ENCODE measurements around the gene CAPSL. TPM values are rescaled to one million over a fixed set of nuclear protein-coding genes. Genes with fewer than 3 reads are reported as not detected.

CAPSL gene
- total RNA-seq, 1 experiment from 2014 or later = not detected

- no peaks in the 10 kb centered on the region for H4K20me1 ChIP-seq (ENCODE audit: insufficient read depth, low read depth, low read length)
- H3K9ac ChIP-seq (ENCODE audit: low read length) = no peak overlapping the region
- H3K4me2 ChIP-seq (ENCODE audit: low read depth, low read length, poor library complexity, severe bottlenecking) = no peak overlapping the region
- no peaks in the 10 kb centered on the region for H3K79me2 ChIP-seq (ENCODE audit: low read length)
- H3K27ac ChIP-seq (ENCODE audit: low read length) = no peak overlapping the region
- no peaks in the 10 kb centered on the region for H3K27me3 ChIP-seq (ENCODE audit: low read length)
- H3K36me3 ChIP-seq (ENCODE audit: insufficient read depth, low read length) = no peaks in the 10 kb centered on the region
- H3K9me3 ChIP-seq (ENCODE audit: low read length) = no peaks in the 10 kb centered on the region
- H3K4me1 ChIP-seq (ENCODE audit: low read length) = no peaks in the 10 kb centered on the region
- no peaks in the 10 kb centered on the region for H3K9me2 ChIP-seq (replicated peaks; ENCODE audit: insufficient read depth, low read length)
- H3K4me3 ChIP-seq (ENCODE audit: low read length) = no peak overlapping the region
- H2AFZ ChIP-seq (ENCODE audit: low read length) = no peak overlapping the region
- no peak for DNase-seq
Measured at GRCh38 chr5:35887321-35888100, 50.9 kb downstream of the CAPSL start.

DNA sequence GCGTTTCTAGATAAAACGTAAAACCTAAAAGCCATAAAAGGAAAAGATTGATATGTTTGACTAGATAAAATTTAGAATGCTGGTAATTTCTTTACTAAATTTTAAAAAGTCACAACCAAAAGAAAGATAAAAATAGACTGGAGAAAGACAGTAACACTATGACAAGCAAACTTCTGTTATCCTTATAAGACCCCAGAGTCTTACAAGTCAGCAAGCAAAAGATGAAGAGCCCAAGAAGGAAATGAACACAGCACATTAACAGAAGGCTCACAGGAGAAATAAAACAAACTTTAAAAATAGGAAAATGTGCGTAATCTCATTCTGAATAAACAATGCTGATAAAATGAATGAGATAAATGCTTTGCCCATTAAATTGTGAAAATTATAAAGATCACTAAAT, 52.0 kb downstream of the CAPSL start:
- H4K20me1 ChIP-seq (ENCODE audit: insufficient read depth, low read depth, low read length) = no peaks in the 10 kb centered on the region
- H3K9me3 ChIP-seq (ENCODE audit: low read length) = no peaks in the 10 kb centered on the region
- no peaks in the 10 kb centered on the region for H3K36me3 ChIP-seq (ENCODE audit: insufficient read depth, low read length)
- no peak overlapping the region for H3K27ac ChIP-seq (ENCODE audit: low read length)
- no peaks in the 10 kb centered on the region for H3K4me1 ChIP-seq (ENCODE audit: low read length)
- H3K4me2 ChIP-seq (ENCODE audit: low read depth, low read length, poor library complexity, severe bottlenecking) = no peak overlapping the region
- no peak for DNase-seq
- H3K4me3 ChIP-seq (ENCODE audit: low read length) = no peak overlapping the region
- no peak overlapping the region for H3K9ac ChIP-seq (ENCODE audit: low read length)
- no peaks in the 10 kb centered on the region for H3K79me2 ChIP-seq (ENCODE audit: low read length)
- no peaks in the 10 kb centered on the region for H3K27me3 ChIP-seq (ENCODE audit: low read length)
- H3K9me2 ChIP-seq (replicated peaks; ENCODE audit: insufficient read depth, low read length) = no peaks in the 10 kb centered on the region
- no peak overlapping the region for H2AFZ ChIP-seq (ENCODE audit: low read length)

- no peaks in the 10 kb centered on the region for H4K20me1 ChIP-seq (ENCODE audit: insufficient read depth, low read depth, low read length)
- H3K79me2 ChIP-seq (ENCODE audit: low read length) = no peaks in the 10 kb centered on the region
- no peaks in the 10 kb centered on the region for H3K9me2 ChIP-seq (replicated peaks; ENCODE audit: insufficient read depth, low read length)
- H3K4me2 ChIP-seq (ENCODE audit: low read depth, low read length, poor library complexity, severe bottlenecking) = no peak overlapping the region
- H3K36me3 ChIP-seq (ENCODE audit: insufficient read depth, low read length) = no peaks in the 10 kb centered on the region
- no peak overlapping the region for H2AFZ ChIP-seq (ENCODE audit: low read length)
- no peak overlapping the region for H3K27ac ChIP-seq (ENCODE audit: low read length)
- DNase-seq = no peak
- H3K9ac ChIP-seq (ENCODE audit: low read length) = no peak overlapping the region
- H3K4me1 ChIP-seq (ENCODE audit: low read length) = no peaks in the 10 kb centered on the region
- H3K4me3 ChIP-seq (ENCODE audit: low read length) = no peak overlapping the region
- no peaks in the 10 kb centered on the region for H3K27me3 ChIP-seq (ENCODE audit: low read length)
- no peaks in the 10 kb centered on the region for H3K9me3 ChIP-seq (ENCODE audit: low read length)
Measured at GRCh38 chr5:35884773-35885172, 53.6 kb downstream of the CAPSL start.

DNA sequence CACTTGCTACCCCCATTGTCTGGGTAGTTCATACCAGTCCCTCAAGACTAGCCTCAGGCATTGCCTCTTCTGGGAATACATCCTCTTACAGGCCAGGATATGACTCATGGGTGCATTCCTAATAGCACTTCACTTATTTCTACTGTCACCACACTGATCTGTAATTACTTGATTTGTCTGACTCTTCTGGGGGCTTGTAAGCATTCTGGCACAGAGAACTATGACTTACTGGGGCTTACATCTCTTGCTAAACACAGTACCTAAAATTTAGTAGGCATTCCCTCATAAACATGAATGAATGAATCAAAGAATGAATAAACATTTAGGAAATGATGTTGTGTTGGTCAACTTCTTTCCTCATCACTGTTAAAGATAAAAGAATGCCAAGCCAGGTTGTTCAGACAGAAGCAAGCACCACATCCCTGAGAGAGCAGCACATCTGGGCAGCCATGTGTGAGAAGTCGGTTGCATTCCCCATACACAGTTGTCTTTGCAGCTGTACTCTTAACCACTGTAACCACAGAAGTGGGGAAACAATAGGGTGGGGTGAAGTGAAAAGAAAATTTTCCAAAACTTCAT, 54.1 kb downstream of the CAPSL start:
- Histone ChIP-seq H3K27me3 (ENCODE audit: low read length) (no peaks in the 10 kb centered on the region), H3K9me3 (ENCODE audit: low read length) (no peaks in the 10 kb centered on the region), H3K4me3 (ENCODE audit: low read length) (no peak overlapping the region), H3K9ac (ENCODE audit: low read length) (no peak overlapping the region), H3K9me2 (replicated peaks; ENCODE audit: insufficient read depth, low read length) (no peaks in the 10 kb centered on the region), H4K20me1 (ENCODE audit: insufficient read depth, low read depth, low read length) (no peaks in the 10 kb centered on the region), H3K4me2 (ENCODE audit: low read depth, low read length, poor library complexity, severe bottlenecking) (no peak overlapping the region), H3K27ac (ENCODE audit: low read length) (no peak overlapping the region), H3K79me2 (ENCODE audit: low read length) (no peaks in the 10 kb centered on the region), H3K4me1 (ENCODE audit: low read length) (no peaks in the 10 kb centered on the region), H3K36me3 (ENCODE audit: insufficient read depth, low read length) (no peaks in the 10 kb centered on the region), H2AFZ (ENCODE audit: low read length) (no peak overlapping the region)
- DNase-seq = no peak

DNA sequence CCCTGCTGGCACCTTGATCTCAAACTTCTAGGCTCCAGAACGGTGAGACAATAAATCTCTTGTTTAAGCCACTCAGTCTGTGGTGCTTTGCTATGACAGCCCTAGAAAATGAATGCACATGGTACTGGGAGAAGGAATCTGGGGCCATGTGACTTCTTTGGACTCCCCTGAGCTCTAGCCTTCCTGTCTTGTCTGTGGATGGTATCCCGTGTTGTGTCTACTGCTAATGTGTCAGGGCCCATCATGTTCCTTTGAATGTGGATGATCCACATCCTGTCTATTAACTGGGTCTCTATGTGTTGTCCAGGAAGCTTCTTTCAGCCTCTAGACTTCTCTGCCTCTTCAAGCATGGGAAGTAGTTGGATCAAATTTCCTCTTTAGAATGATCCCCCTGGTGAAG, 56.7 kb downstream of the CAPSL start:
- H3K4me2 ChIP-seq (ENCODE audit: low read depth, low read length, poor library complexity, severe bottlenecking) = no peak overlapping the region
- H4K20me1 ChIP-seq (ENCODE audit: insufficient read depth, low read depth, low read length) = no peaks in the 10 kb centered on the region
- no peaks in the 10 kb centered on the region for H3K27me3 ChIP-seq (ENCODE audit: low read length)
- no peak overlapping the region for H3K27ac ChIP-seq (ENCODE audit: low read length)
- H2AFZ ChIP-seq (ENCODE audit: low read length) = no peak overlapping the region
- H3K36me3 ChIP-seq (ENCODE audit: insufficient read depth, low read length) = no peaks in the 10 kb centered on the region
- no peaks in the 10 kb centered on the region for H3K9me3 ChIP-seq (ENCODE audit: low read length)
- no peak for DNase-seq
- no peaks in the 10 kb centered on the region for H3K9me2 ChIP-seq (replicated peaks; ENCODE audit: insufficient read depth, low read length)
- no peak overlapping the region for H3K4me3 ChIP-seq (ENCODE audit: low read length)
- H3K9ac ChIP-seq (ENCODE audit: low read length) = no peak overlapping the region
- no peaks in the 10 kb centered on the region for H3K79me2 ChIP-seq (ENCODE audit: low read length)
- no peaks in the 10 kb centered on the region for H3K4me1 ChIP-seq (ENCODE audit: low read length)

DNA sequence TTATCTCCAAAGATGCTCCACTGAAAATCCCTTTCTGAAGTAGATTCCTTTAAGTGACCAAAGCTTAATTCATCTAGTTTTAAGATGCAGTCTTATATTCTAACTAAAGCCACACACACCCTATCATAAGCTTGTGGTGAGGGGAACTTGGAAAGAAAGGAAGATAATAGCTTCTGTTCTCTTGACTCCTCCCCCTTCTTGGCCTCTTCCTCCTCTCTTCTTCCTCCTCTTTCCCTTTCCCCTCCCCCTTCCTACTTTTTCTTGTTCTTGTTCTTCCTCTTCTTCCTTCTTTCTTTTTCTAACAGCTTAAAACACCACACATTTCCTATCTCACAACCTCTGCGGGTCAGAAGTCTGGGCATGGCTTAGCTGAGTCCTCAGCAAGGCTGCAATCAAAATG, 58.3 kb downstream of the CAPSL start:
- Histone ChIP-seq H3K4me3 (ENCODE audit: low read length) (no peak overlapping the region), H3K27me3 (ENCODE audit: low read length) (no peaks in the 10 kb centered on the region), H3K79me2 (ENCODE audit: low read length) (no peaks in the 10 kb centered on the region), H2AFZ (ENCODE audit: low read length) (no peak overlapping the region), H3K4me1 (ENCODE audit: low read length) (no peaks in the 10 kb centered on the region), H3K9me2 (replicated peaks; ENCODE audit: insufficient read depth, low read length) (no peaks in the 10 kb centered on the region), H4K20me1 (ENCODE audit: insufficient read depth, low read depth, low read length) (no peaks in the 10 kb centered on the region), H3K27ac (ENCODE audit: low read length) (no peak overlapping the region), H3K9ac (ENCODE audit: low read length) (no peak overlapping the region), H3K4me2 (ENCODE audit: low read depth, low read length, poor library complexity, severe bottlenecking) (no peak overlapping the region), H3K36me3 (ENCODE audit: insufficient read depth, low read length) (no peaks in the 10 kb centered on the region), H3K9me3 (ENCODE audit: low read length) (no peaks in the 10 kb centered on the region)
- DNase-seq = no peak

- no peaks in the 10 kb centered on the region for H3K36me3 ChIP-seq (ENCODE audit: insufficient read depth, low read length)
- no peak overlapping the region for H3K4me2 ChIP-seq (ENCODE audit: low read depth, low read length, poor library complexity, severe bottlenecking)
- no peak overlapping the region for H3K27ac ChIP-seq (ENCODE audit: low read length)
- DNase-seq = no peak
- no peaks in the 10 kb centered on the region for H4K20me1 ChIP-seq (ENCODE audit: insufficient read depth, low read depth, low read length)
- no peaks in the 10 kb centered on the region for H3K9me2 ChIP-seq (replicated peaks; ENCODE audit: insufficient read depth, low read length)
- H2AFZ ChIP-seq (ENCODE audit: low read length) = no peak overlapping the region
- no peak overlapping the region for H3K9ac ChIP-seq (ENCODE audit: low read length)
- no peaks in the 10 kb centered on the region for H3K9me3 ChIP-seq (ENCODE audit: low read length)
- no peaks in the 10 kb centered on the region for H3K4me1 ChIP-seq (ENCODE audit: low read length)
- H3K27me3 ChIP-seq (ENCODE audit: low read length) = no peaks in the 10 kb centered on the region
- no peaks in the 10 kb centered on the region for H3K79me2 ChIP-seq (ENCODE audit: low read length)
- no peak overlapping the region for H3K4me3 ChIP-seq (ENCODE audit: low read length)
Measured at GRCh38 chr5:35879649-35880048, 58.8 kb downstream of the CAPSL start.

GRCh38 chr5:35879096-35879495, 59.3 kb downstream of the CAPSL start:
- Histone ChIP-seq H3K27me3 (ENCODE audit: low read length) (no peaks in the 10 kb centered on the region), H3K27ac (ENCODE audit: low read length) (no peak overlapping the region), H3K36me3 (ENCODE audit: insufficient read depth, low read length) (no peaks in the 10 kb centered on the region), H3K9ac (ENCODE audit: low read length) (no peak overlapping the region), H3K4me2 (ENCODE audit: low read depth, low read length, poor library complexity, severe bottlenecking) (no peak overlapping the region), H3K79me2 (ENCODE audit: low read length) (no peaks in the 10 kb centered on the region), H3K4me3 (ENCODE audit: low read length) (no peak overlapping the region), H3K4me1 (ENCODE audit: low read length) (no peaks in the 10 kb centered on the region), H3K9me2 (replicated peaks; ENCODE audit: insufficient read depth, low read length) (no peaks in the 10 kb centered on the region), H4K20me1 (ENCODE audit: insufficient read depth, low read depth, low read length) (no peaks in the 10 kb centered on the region), H2AFZ (ENCODE audit: low read length) (no peak overlapping the region), H3K9me3 (ENCODE audit: low read length) (no peaks in the 10 kb centered on the region)
- no peak for DNase-seq

All from Karpas-422 (cell line).